ELF-1 (cell line): ENCODE measurements around the gene TLDC2.
"Not testable (repeated sequence)": the region's sequence is repeated elsewhere in the genome, so short reads cannot be mapped to it uniquely, and the experiment has no call there.

Experiments
- DNase-seq: peaks from one replicate; pipeline ENCODE4 v3.0.0-alpha.2; 2016; ENCODE audit warnings: low read depth, low spot score

The TLDC2 gene

DNA sequence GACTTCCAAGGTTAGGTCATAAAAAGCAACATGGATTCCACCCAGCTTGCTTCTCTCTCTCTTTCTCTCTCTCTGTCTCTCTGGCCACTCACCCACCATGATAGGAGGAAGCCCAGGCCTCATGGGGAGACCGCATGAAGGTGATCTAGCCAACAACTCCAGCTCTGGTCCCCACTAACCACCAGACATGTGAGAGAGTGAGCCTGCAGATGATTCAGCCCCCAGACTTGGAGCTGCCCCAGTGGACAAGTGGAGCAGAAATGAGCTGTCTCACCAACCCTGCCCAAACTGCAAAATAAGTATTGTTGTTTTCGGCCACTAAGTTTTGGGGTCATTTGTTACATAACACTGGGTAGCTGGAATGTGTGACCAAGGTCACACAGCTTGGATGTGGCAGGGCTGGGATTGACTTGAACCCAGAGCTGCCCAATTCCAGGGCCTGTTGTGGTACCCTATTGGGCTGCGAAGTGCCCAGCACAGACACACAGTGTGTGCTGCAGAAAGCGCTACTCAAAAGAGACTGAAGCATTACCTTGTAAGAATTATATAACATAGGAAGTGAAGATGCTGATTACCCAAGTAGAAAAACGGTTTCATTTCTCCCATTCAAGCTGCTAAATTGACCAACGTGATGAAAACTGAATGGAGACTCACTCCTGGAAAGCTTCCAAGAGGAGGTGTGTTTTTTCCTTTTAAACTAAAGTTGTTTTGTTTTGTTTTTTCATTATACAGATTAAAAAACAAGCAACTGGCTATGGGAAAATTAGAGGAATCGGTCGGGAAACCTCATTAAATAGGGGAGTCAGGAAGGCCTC lies 9.1 kb upstream of the TLDC2 start:
- DNase-seq, result no peak

GRCh38 chr20:36871640-36872570 lies 4.0 kb upstream of the TLDC2 start:
- peak; percentile 47 for DNase-seq

GRCh38 chr20:36872852-36873251 lies 3.1 kb upstream of the TLDC2 start:
- no peak for DNase-seq

DNA sequence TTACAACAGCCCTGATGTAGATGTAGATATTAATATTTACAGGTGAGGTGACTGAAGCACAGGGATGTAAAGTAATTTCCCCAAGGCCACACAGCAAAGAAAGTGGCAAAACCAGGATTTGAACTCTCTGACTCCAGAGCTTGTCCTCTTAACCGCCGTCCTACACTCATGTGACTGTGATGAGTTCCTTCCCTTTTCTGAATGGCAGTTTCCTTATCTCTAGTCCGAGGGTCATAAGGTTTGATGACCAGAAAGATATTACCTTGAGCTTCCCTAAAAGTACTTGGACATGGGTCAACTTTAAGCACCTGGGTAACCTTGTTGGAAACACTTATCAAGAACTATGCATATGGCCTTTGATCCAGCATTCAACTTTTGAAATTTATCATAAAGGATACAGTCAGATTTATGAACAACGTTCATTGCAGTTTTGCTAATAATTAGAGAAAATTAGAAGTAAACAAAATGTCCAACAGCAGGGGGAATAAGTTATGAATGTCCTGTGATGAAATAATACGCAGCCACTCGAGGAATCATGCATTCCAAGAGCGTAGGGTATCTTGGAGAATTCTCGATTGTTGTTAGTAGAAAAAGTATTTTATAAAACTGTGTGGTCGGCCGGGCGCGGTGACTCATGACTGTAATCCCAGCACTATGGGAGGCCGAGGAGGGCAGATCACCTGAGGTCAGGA lies 2.3 kb upstream of the TLDC2 start:
- DNase-seq, result no peak

DNA sequence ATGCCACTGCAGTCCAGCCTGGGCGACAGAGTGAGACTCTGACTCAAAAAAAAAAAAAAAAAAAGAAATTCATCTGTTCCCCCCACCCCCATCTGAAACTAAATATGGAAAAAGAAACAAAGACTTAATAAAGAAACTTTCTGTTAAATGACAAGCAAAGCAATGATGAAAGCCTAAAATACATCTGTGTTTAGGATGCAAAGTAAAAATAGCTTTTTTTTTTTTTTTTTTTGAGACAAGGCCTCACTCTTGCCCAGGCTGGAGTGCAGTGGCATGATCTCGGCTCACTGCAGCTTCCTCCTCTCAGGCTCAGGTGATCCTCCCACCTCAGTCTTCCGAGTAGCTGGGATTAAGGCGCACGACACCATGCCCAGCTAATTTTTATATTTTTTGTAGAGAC lies 845 bp upstream of the TLDC2 start:
- DNase-seq, result not testable (repeated sequence)

DNA sequence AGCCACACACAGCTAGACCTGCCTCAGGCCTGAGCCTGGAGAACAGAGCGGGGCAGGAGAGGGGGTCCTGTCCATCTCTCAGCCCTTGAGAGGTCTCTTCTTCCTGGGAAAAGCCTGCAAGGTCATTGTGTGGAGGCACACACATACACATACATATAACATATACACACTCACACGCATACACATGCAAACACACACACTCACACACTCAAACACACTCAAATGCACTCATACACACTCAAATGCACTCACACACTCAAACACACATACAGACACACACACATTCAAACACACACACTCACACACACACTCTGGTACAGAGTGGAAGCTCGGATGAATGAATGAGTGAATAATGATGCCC lies 515 bp downstream of the TLDC2 start:
- DNase-seq, result no peak

- DNase-seq, result no peak
Observed at GRCh38 chr20:36878941-36879340, 3.0 kb downstream of the TLDC2 start.

GRCh38 chr20:36880741-36881250 lies 4.9 kb downstream of the TLDC2 start:
- no peak for DNase-seq

- DNase-seq, result no peak
Observed at GRCh38 chr20:36881331-36881730, 5.4 kb downstream of the TLDC2 start.

GRCh38 chr20:36881888-36882287 lies 6.0 kb downstream of the TLDC2 start:
- DNase-seq, result no peak

GRCh38 chr20:36883977-36884535 lies 8.1 kb downstream of the TLDC2 start:
- no peak for DNase-seq

GRCh38 chr20:36885356-36885755 lies 9.4 kb downstream of the TLDC2 start:
- no peak for DNase-seq

GRCh38 chr20:36886859-36887751 lies 11.2 kb downstream of the TLDC2 start:
- peak; percentile 99 for DNase-seq

DNA sequence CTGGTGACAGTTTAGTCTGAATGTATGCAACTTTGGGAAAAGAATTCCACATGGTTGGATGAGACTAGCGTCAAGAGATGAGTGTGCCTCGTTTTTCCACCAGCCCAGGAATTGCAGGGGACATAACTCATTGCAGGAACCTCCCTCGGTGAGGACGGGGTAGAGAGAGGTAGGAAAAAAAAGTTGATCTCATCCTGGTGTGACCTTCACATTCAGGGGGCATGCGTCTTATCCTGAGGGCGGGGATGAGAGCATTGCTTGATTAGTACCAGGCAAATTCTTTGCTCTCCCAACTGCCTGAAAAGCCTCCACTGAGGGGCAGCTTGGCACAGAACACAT lies 11.8 kb downstream of the TLDC2 start:
- DNase-seq, result no peak

DNA sequence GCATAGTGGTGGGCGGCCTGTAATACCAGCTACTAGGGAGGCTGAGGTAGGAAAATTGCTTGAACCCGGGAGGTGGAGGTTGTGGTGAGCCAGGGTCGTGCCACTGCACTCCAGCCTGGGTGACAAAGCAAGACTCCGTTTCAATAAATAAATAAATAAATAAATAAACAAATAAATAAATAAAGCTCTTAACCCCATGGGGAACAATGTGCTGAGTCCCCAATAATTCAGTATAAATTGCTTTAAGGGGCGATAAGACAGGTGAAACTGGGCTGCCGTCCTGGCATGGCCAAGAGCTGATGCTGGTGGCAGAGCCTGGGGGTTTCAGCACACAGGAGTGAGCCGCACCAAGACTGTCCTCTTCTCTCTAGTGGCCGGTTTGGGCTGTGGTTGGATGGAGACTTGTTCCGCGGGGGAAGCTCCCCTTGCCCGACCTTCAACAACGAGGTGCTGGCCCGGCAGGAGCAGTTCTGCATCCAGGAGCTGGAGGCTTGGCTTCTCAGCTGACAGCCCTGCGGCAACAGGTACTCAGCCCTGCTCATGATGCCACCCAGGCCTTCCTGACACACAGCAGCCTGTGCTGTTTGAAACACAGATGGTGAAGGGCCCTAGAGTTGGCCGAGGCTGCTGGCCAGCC lies 13.1 kb downstream of the TLDC2 start:
- no peak for DNase-seq

DNA sequence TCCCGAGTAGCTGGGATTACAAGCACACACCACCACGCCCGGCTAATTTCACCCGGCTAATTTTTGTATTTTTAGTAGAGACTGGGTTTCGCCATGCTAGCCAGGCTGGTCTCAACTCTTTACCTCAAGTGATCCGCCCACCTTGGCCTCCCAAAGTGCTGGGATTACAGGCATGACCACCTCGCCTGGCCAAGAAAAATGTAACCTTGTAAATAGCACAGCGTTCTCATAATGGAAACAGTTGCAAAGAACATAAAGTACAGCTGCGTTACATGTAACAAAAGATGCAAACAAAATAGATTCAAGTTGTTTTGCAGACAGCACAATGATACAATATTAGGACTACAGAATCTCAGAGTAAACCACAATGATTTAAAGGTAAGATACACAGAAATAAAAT lies 14.6 kb downstream of the TLDC2 start:
- DNase-seq, result no peak

- no peak for DNase-seq
Observed at GRCh38 chr20:36891211-36891610, 15.3 kb downstream of the TLDC2 start.

DNA sequence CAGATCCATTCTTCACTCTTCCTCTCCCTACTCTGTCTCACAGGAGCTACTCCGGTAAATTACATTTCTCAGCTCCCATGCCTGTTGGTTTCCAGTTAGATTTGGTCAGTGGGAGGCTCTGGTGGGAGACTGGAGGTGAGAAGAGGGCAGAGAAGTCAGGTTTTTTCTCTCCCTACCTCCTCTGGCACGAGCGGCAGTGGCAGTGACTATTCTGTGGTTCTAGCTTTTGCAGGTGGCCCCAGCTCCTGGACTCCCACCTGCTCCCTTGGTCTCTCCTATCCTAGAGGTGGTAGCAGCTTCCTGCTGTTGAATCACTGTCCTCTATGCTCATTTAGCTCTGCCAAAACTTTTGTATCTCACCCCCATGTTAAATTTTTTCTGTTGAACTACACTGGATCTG lies 17.9 kb downstream of the TLDC2 start:
- no peak for DNase-seq

GRCh38 chr20:36895036-36895435 lies 19.1 kb downstream of the TLDC2 start:
- no peak for DNase-seq

- no peak for DNase-seq
Observed at GRCh38 chr20:36904690-36905089, 28.8 kb downstream of the TLDC2 start.
